CD14-positive monocyte (primary cell): ENCODE measurements around the gene CYP27B1. TPM values are rescaled to one million over a fixed set of nuclear protein-coding genes. Genes with fewer than 3 reads are reported as not detected.
A peak's percentile ranks its signal among the peaks of the same experiment; 100 is the strongest.

Experiments used
- DNase-seq, 3 donors: peaks; one replicate each; pipeline ENCODE4 v3.0.0-alpha.2; 2011 to 2022
- H2AFZ ChIP-seq: 2 replicates; pipeline ENCODE4 v1.6.0; 2012; ENCODE audit warnings: mild to moderate bottlenecking, low read depth, low read length, inconsistent platforms; ENCODE audit not compliant: insufficient read depth, poor library complexity, severe bottlenecking
- H3K27ac ChIP-seq, 2 donors: 1 replicate in 1 of 2; 2 replicates in 1 of 2; pipeline ENCODE4 v1.5.1; 2012 to 2013; ENCODE audit warnings: low read length in 2 of 2, control low read depth in 1 of 2, inconsistent platforms in 1 of 2, low read depth in 1 of 2, mild to moderate bottlenecking in 1 of 2
- H3K27me3 ChIP-seq, 2 donors: one replicate each; pipeline versions ENCODE4 v1.6.0 to v1.6.1; 2011 to 2013; ENCODE audit warnings: low read length in 2 of 2; ENCODE audit not compliant: control insufficient read depth in 2 of 2, insufficient read depth in 2 of 2
- H3K36me3 ChIP-seq, 2 donors: replicated peaks in 1 of 2; 1 replicate in 1 of 2; 2 replicates in 1 of 2; pipeline versions ENCODE4 v1.5.1 to v1.6.1; 2012 to 2013; ENCODE audit warnings: low read length in 2 of 2, control low read depth in 1 of 2, inconsistent platforms in 1 of 2, mild to moderate bottlenecking in 1 of 2; ENCODE audit not compliant: insufficient read depth in 2 of 2, control insufficient read depth in 1 of 2
- H3K4me1 ChIP-seq, 2 donors: 1 replicate in 1 of 2; 2 replicates in 1 of 2; pipeline versions ENCODE4 v1.5.1 to v1.6.1; 2012 to 2013; ENCODE audit warnings: low read length in 2 of 2, control low read depth in 1 of 2, inconsistent platforms in 1 of 2, mild to moderate bottlenecking in 1 of 2, moderate library complexity in 1 of 2; ENCODE audit not compliant: insufficient read depth in 2 of 2, control insufficient read depth in 1 of 2
- H3K4me2 ChIP-seq: replicated peaks from 2 replicates; pipeline ENCODE3; 2012; ENCODE audit warnings: low read length, moderate library complexity, mild to moderate bottlenecking; ENCODE audit not compliant: poor library complexity, severe bottlenecking; ENCODE audit errors: extremely low read depth
- H3K4me3 ChIP-seq, 3 experiments: fragments of 200-600 bp in 1 of 3; sonication (generic) in 1 of 3; replicated peaks in 1 of 3; 1 replicate in 2 of 3; 2 replicates in 1 of 3; pipeline ENCODE4 v1.5.1; 2011 to 2013; ENCODE audit warnings: low read length in 3 of 3, mild to moderate bottlenecking in 3 of 3, control low read depth in 2 of 3, low read depth in 2 of 3, inconsistent platforms in 1 of 3, moderate library complexity in 1 of 3
- H3K79me2 ChIP-seq: 2 replicates; pipeline ENCODE4 v1.6.0; 2012; ENCODE audit warnings: mild to moderate bottlenecking, control low read depth, inconsistent platforms, low read length, moderate library complexity; ENCODE audit not compliant: insufficient read depth
- H3K9ac ChIP-seq: 2 replicates; pipeline ENCODE4 v1.6.0; 2017; ENCODE audit warnings: low read length, mild to moderate bottlenecking; ENCODE audit not compliant: insufficient read depth, poor library complexity, severe bottlenecking
- H3K9me3 ChIP-seq, 2 donors: replicated peaks in 1 of 2; 1 replicate in 1 of 2; 2 replicates in 1 of 2; pipeline versions ENCODE4 v1.5.1 to v1.6.1; 2012 to 2013; ENCODE audit warnings: low read length in 2 of 2, control low read depth in 1 of 2; ENCODE audit not compliant: control insufficient read depth in 1 of 2, insufficient read depth in 1 of 2
- H4K20me1 ChIP-seq: 2 replicates; pipeline ENCODE4 v1.6.0; 2012; ENCODE audit warnings: mild to moderate bottlenecking, low read length, control low read depth, moderate library complexity; ENCODE audit not compliant: insufficient read depth
- H3K27ac Mint-ChIP-seq, 7 donors: one replicate each; pipeline ENCODE4 v1.8.0; 2020; ENCODE audit warnings: mild to moderate bottlenecking in 7 of 7, mixed read lengths in 7 of 7, moderate library complexity in 6 of 7, inconsistent platforms in 2 of 7
- H3K27me3 Mint-ChIP-seq, 3 donors: one replicate each; pipeline ENCODE4 v1.8.0; 2021 to 2022; ENCODE audit warnings: low read depth in 3 of 3, mild to moderate bottlenecking in 3 of 3, mixed read lengths in 3 of 3, moderate library complexity in 3 of 3, inconsistent platforms in 1 of 3
- H3K36me3 Mint-ChIP-seq, 2 donors: one replicate each; pipeline ENCODE4 v1.8.0; 2020; ENCODE audit warnings: mixed read lengths in 2 of 2, inconsistent platforms in 1 of 2, mild to moderate bottlenecking in 1 of 2
- H3K4me1 Mint-ChIP-seq: one replicate; pipeline ENCODE4 v1.8.0; 2020; ENCODE audit warnings: mild to moderate bottlenecking, mixed read lengths
- H3K4me3 Mint-ChIP-seq, 2 donors: one replicate each; pipeline ENCODE4 v1.8.0; 2020; ENCODE audit warnings: mild to moderate bottlenecking in 2 of 2, mixed read lengths in 2 of 2, moderate library complexity in 1 of 2
- H3K9me3 Mint-ChIP-seq, 7 donors: one replicate each; pipeline ENCODE4 v1.8.0; 2020 to 2022; ENCODE audit warnings: mixed read lengths in 7 of 7, mild to moderate bottlenecking in 6 of 7, moderate library complexity in 6 of 7, inconsistent platforms in 2 of 7
- WGBS: methylation state at CpG from one replicate; pipeline ENCODE4 v1.1.5; 2013; ENCODE audit warnings: missing lambda C conversion rate; ENCODE audit not compliant: insufficient coverage; 5-methylcytosine and 5-hydroxymethylcytosine counted together
- intact Hi-C, 2 donors: fragments of 100-400 bp; cut with micrococcal nuclease; formaldehyde crosslinking; loops; one replicate each; pipeline versions ENCODE4 v1.15.0 to v1.15.1; 2023
- polyA plus RNA-seq, 3 donors: library from polyadenylated mRNA; depleted of rRNA in 1 of 3; unstranded in 2 of 3; stranded (reverse) in 1 of 3; fragments of 300-500 nt in 2 of 3; fragments of >200 nt in 1 of 3; fragmentation: Illumina TruSeq in 2 of 3; gene quantifications; 1 replicate in 2 of 3; 2 replicates in 1 of 3; pipeline ENCODE4 v1.2.3, GENCODE V29; 2012 to 2021
- TF ChIP-seq, protein P1 (sequence below): fragments of 200-600 bp; IDR thresholded peaks from one replicate; pipeline ENCODE4 v1.8.0; 2022; ENCODE audit warnings: antibody characterized with exemption, mild to moderate bottlenecking

The CYP27B1 gene
- polyA plus RNA-seq, 3 donors, result 0.81 TPM; not detected in 2

DNA sequence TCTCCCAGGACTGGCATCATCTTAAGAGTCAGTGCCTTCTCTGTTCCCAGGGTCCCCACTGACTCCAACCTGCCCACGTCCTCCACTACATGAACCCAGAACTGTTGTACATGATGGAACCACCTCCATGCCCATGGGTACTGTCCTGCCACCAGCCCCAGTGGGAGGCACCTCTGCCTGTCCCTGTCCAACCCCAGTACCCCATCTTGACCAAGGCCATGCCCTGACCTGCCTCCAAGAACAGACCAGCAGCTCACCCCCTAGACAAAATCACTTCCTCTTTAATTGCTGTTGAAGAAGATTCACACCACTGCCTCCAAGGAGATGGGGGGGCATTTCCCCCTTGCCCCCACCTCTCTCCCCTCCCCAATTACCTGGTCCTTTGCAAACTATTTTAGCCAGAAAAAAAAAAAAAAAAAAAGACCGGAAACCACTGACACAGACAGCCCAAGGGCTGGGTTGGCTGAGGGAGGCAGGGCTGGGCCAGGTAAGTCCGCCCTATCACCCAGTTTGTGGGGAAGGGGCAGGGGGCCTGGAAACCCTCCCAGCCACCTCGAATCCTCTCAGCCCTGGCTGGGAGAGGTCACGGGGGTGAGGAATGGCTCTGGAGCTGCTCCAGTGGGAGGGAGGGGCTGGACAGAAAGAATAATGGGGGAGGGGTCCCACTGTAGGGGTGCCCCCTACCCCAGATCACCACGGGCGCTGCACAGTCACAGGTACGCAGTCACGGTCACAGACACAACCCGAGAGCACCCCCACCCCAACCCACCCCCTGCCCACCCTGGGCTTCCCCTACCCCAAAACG lies 41.7 kb downstream of the CYP27B1 start:
- Histone ChIP-seq H3K36me3 (peaks cover 45 to 55% of the 10 kb centered on the region in 2 donors), H2AFZ (no peak overlapping the region), H3K27ac (no peak overlapping the region), H3K9ac (no peak overlapping the region), H3K4me1 (no peaks in the 10 kb centered on the region), H3K27me3 (no peaks in the 10 kb centered on the region), H3K79me2 (no peaks in the 10 kb centered on the region), H3K4me3 (no peak overlapping the region), H3K9me3 (peaks cover 0 to 14% of the 10 kb centered on the region in 2 donors), H4K20me1 (peaks cover 6% of the 10 kb centered on the region), H3K4me2 (no peak overlapping the region)
- Mint-ChIP-seq H3K4me3 (no peak overlapping the region), H3K4me1 (peaks cover 3% of the 10 kb centered on the region), H3K27ac (peak overlapping the region in 3 of 7 donors; percentile 6 to 68 (median 37)), H3K9me3 (peaks cover 0 to 15% (median 12%) of the 10 kb centered on the region in 7 donors), H3K36me3 (peaks cover 40 to 57% of the 10 kb centered on the region in 2 donors), H3K27me3 (peaks cover 0 to 2% (median 1%) of the 10 kb centered on the region in 3 donors)
- intact Hi-C loops, result no loop called here
- TF ChIP-seq, protein P1, sequence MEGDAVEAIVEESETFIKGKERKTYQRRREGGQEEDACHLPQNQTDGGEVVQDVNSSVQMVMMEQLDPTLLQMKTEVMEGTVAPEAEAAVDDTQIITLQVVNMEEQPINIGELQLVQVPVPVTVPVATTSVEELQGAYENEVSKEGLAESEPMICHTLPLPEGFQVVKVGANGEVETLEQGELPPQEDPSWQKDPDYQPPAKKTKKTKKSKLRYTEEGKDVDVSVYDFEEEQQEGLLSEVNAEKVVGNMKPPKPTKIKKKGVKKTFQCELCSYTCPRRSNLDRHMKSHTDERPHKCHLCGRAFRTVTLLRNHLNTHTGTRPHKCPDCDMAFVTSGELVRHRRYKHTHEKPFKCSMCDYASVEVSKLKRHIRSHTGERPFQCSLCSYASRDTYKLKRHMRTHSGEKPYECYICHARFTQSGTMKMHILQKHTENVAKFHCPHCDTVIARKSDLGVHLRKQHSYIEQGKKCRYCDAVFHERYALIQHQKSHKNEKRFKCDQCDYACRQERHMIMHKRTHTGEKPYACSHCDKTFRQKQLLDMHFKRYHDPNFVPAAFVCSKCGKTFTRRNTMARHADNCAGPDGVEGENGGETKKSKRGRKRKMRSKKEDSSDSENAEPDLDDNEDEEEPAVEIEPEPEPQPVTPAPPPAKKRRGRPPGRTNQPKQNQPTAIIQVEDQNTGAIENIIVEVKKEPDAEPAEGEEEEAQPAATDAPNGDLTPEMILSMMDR, result no peak
- DNase-seq, result no peak
- 100% methylated on average over 1 of the region's 11 CpGs for WGBS

DNA sequence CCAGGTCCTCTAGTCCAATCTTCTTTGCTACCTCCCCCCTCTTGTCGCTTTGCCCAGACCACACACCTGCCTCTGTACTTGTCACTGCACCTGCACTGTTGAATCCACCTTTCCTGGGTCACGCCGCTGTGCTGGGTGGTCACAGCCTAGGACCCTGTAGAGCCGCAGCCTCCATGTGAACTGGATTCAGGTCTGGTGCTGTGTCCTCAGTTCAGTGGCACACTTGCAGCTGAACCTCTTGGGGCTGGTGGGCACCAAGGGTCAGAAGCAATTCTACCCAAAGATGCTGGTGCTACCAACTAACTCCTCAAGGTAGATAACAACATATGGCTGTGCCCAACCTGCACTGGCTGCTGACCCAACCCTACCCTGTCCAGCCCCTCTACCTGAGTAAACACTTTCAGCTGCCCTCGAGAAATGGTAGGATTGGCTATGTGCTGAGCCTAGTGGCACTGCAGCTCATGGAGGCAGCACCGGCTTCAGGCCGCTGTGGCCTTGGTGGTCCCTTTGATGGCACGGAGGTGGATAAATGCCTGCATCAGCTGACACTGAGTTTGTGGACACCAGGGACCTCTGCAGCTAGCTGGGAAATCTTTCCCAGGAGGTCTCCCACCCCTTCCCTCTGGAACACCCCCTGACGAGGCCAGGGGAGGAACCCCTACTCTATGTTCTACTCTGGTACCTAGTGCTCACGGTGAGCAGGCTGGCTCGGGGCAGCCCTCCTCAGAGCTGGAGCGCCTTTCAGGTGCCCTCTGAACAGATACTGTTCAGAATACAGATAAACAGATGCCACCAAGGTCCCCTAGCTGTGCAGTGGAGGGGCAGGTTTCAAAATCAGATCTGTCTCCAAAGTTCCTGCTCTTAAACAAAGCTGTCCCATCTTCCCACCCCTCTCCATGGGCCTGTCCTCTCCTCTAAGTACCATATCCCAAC lies 42.6 kb downstream of the CYP27B1 start:
- H3K9me3 ChIP-seq, result peaks cover 0 to 14% of the 10 kb centered on the region in 2 donors
- H3K4me3 ChIP-seq, result no peak overlapping the region
- Mint-ChIP-seq H3K36me3 (peaks cover 46 to 59% of the 10 kb centered on the region in 2 donors), H3K27me3 (peaks cover 0 to 2% (median 1%) of the 10 kb centered on the region in 3 donors), H3K9me3 (peaks cover 0 to 15% (median 11%) of the 10 kb centered on the region in 7 donors), H3K4me1 (peaks cover 3% of the 10 kb centered on the region), H3K27ac (peak overlapping the region in 4 of 7 donors; percentile 6 to 68 (median 22)), H3K4me3 (no peak overlapping the region)
- H3K27me3 ChIP-seq, result no peaks in the 10 kb centered on the region
- WGBS, result 95% methylated on average over 7 of the region's 12 CpGs
- no peak overlapping the region for H3K27ac ChIP-seq
- no peak overlapping the region for H3K9ac ChIP-seq
- no peaks in the 10 kb centered on the region for H3K4me1 ChIP-seq
- H3K79me2 ChIP-seq, result no peaks in the 10 kb centered on the region
- TF ChIP-seq, protein P1, result no peak
- no peak overlapping the region for H3K4me2 ChIP-seq
- H4K20me1 ChIP-seq, result peaks cover 6% of the 10 kb centered on the region
- intact Hi-C loops, result no loop called here
- no peak for DNase-seq
- no peak overlapping the region for H2AFZ ChIP-seq
- peaks cover 46 to 56% of the 10 kb centered on the region in 2 donors for H3K36me3 ChIP-seq
